DMS 273 treated with DMSO at 0.1 percent for 48 hours (cell line): ENCODE measurements around the gene BICC1.

Source experiments
- DNase-seq: peaks from one replicate; lab custom pipeline; 2025; lab: John Stamatoyannopoulos, UW

The BICC1 gene

DNA sequence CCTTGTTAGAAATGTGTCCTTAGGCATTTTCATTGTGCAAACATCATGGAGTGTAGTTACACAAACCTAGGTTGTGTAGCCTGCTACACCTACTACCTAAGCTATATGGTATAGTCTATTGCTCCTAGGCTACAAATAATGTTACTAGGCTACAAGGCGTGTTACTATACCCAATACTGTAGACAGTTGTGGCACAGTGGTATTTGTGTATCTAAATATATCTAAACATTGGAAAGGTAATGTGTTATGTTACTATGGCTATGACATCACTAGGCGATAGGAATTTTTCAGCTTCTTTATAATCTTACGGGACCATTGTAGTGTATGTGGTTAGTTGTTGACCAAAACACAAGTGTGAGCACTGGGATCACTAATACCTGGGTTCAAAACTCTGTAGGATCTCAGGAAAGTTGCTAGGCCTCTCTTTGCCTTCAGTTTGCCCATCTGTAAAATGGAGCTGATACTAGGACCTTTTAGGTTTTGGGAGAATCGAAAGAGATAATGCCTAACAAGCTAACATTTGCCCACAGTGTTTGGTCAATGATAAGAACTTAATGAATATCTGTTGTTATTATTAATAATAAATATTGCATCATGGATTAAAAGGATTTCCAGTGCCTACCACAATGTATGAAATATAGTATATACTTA, 2.7 kb downstream of the BICC1 start:
- no peak for DNase-seq

DNA sequence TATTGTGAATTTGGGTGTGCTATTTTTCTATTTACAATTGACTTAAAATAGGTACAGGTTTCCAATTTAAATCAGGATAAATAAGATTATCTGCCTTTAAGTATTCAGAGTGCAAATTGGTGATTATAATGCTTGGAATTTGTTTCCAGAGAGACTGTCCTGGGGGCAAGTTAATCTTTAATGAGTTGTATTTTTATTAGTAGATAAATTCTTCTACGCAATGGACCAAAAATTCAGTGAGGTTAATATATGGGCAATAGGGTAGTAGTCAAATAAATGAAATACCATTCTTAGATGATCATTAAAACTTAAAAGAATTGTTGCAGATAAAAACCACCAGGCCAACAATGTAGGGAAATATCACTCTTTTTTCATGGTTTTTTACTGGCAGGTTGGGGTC, 3.4 kb downstream of the BICC1 start:
- DNase-seq, result no peak

DNA sequence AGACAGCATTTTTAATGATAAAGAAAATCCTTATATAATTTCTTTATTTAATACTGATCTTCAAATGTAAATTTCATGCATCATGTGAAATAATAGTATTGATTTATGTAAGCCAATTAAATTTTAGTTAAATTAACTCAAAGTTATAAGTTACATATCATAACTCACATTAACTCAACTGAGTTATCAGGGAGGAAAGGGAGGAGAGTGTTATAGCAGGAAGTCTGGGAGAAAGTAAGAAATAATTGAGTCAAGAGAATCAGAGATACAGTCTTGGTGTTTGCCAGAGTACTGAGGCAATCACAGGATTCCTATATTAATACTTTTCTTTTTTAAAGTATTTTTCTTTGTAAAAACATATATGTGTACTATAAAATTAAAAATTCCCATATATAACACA, 4.0 kb downstream of the BICC1 start:
- no peak for DNase-seq

DNA sequence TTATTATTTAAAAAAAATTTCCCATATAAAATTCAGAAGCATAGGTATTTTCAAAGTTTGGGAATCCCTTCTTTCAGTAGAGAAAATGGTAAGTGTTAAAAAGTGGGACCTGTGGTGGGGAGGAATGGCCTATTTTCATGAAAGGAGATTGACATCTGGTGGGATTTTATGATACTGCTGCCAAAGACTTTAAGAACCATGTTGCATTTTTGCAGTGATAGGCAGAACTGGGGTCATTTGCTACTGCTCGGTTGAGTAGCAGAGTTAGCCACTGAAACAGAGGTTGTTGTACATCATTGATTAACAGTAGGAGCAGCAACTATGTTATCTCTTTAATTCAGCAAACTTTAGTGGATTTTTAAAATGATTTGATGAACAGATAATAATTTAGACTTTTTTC, 4.4 kb downstream of the BICC1 start:
- no peak for DNase-seq

DNA sequence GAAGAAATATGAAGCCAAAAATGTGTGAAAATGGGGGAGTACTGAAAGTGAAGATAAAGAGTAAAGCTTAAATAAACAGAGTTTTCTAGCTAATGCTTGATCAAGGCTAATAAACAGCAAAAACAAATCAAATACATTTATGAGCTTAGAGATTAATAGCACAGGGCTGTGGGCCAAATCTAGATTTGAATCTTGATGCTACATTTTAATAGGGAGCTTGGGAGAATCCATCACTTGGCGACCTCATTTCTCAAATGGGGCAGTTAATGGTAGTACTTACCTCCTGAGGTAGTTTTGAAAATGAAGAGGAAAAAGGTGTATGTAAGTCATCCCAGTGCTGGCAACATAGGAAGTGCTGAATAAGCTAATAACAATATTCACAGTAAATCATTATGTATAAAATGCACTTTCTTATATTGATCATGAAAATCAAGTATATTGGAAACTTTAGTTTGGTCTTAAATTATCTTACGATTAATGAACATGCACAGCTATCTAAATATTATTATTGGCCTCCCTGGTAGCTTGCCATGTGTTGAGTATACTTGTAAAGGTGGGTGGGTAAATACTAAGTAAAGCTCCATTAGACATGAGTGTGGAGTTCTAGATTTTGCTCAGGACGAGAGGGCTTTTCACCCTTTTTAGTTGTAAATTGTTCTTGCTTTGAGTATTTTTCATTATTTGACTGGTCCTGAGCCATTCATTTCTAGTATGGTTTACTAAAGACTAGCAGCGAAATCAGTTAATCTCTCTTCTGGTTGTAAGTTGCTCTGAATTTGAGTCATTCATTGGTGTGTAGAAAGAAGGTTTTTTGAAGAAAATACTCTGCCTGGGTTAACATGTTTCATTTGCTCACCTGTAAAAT, 5.1 kb downstream of the BICC1 start:
- DNase-seq, result no peak

DNA sequence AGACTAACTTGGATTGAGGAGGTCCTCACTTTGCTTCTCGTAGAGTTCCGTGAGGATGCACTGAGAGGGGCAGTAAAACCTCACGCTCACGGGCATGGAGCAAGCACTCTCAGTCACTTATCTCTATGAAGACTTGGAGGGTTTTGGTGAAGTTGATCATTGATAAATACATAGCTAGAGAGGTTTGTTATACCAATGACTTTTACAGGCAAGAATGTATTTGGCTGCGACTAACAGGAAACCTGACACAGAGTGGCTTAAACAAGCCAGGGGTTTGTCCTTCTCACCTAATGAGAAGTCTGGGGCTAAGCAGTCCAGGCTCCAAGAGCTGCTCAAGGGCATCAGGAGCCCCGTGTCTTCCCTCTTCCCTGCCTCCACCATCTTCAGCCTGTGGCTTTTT, 6.1 kb downstream of the BICC1 start:
- no peak for DNase-seq

DNA sequence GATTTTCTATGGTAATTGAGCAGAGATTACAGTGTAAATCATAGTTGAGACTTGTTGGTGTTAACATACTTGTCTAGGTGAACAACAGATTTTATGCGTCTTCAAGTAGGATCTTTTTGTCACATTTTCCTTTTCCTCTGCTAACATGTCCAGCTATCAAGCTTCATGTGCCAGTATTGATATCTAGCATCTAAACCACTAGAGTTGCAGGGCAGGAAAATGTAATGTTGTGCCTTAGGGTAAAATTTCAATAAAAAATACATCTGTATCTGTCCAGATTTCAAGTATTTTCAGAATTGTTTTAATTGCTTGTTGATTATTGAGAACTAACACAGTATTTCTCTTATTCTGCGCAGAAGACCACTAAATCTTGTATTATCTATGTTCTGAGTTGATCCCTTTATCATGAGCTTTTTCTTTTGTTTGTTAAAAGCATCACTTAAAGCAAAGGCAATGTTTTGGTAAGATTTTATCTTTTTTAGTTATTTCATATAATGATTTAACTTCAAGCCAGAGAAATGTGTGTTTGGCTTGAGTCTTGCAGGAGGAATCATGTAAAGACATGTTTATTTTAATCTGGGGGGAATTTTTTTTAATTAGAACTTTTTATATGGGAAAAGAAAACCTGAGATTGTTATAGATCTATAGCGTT, 16.5 kb downstream of the BICC1 start:
- no peak for DNase-seq

DNA sequence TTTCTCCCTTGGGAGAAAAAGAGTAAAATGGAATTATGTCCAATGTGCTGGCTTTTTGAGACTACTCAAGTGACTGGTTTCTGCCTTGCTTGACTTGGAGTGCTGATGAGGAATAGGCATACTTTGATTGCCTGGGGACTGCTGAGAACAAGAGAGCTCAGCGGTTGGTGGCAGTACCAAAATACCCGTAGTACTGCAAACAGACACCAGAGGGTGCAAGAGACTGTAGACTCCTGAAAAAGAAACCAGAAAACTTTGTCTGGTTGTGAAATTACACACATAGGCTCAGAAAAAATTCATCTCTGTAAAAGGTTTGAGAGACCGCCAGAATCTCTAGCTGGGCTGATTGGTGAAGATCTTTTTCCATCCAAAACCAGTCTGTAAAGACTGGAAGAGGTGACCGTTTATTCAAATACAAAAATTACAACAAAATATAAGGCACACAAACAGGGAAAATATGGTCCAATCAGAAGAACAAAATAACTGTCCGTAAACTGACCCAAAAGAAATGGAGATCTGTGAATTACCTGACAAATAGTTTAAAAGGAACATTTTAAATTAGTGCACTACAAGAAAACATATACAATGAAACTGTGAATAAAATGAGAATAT, 18.5 kb downstream of the BICC1 start:
- no peak for DNase-seq

DNA sequence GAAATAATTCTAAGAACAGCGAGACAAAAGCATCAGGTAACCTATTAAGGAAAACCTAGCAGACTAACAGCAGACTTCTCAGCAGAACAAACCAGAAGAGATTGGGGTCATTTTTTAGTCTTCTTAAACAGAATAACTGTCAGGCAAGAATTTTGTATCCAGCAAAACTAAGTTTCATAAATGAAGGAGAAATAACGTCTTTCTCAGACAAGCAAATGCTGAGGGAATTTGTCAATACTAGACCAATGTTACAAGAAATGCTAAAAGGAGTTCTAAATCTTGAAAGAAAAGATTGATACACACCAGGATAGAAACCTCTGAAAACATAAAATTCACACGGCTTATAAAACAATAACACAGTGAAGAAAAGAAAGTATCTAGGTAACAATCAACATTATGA, 22.6 kb downstream of the BICC1 start:
- no peak for DNase-seq

DNA sequence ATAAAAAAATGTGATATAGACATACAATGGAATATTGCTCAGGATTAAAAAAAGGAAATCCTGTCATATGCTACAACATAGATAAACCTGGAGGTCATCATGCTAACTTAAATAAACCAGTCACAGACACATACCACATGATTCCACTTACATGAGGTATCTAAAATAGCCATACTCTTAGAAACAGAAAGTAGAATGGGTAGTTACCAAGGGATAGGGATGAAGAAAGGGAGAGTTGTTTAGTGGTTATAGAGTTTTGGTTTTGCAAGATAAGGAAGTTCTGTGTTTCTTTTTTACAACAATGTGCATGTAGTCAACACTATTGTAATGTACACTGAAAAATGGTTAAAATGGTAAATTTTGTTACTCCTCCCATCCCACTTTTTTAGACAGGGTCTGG, 30.5 kb downstream of the BICC1 start:
- no peak for DNase-seq

DNA sequence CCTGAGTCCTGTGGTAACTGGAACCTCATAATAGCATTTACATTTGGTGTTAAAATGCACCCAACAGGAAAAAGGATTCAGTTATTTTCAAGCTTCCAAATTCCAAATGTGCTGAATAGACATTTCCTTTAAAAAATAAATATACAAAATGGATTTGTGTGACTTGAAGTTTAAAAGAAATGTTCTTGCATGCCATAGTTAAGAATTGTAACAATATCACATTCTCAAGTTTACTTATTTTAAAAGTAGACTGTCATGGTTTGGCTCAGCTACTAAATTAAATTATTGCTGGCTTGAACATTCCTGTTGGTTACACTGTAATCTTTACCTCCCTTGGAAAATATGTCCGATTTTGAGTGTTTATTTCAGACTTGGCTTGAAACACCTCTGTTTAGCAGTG, 31.5 kb downstream of the BICC1 start:
- DNase-seq, result no peak

DNA sequence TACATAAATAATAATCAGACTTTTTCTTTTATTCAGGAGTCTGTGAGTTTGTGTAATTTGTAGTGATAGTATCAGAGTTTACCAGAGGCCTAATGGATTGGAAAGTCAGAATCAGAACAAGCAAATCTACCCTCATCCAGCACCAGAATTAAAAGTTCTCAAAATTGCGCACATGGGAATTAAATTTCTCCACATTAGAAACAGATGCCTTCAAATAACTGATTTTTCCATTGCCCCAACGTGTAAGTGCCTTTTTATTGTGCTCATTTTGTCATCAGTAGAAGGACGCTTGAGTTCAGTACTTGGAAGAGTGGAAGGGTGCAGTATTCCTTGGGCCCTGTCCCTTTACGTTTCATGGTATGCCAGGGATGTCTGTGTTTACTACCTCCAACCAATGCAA, 32.8 kb downstream of the BICC1 start:
- DNase-seq, result no peak

DNA sequence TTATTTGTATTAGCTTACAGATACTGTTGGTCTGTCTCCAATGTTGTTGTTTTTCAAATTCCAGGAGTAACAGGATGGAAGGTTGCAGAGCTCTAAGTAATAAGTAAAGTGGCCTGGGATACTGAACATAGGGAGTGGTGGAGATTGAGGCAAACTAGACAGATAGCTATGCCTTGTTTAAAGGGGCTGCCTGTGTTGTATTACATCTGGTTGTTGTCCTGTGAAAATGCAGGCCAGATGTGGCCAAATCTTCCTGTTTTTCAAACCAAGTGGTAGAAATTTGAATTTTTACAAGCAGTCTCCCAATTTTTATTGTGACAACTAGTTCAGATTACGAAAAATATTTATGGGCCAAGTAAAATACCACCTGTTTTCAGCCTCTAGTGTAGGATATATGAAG, 33.5 kb downstream of the BICC1 start:
- DNase-seq, result no peak

DNA sequence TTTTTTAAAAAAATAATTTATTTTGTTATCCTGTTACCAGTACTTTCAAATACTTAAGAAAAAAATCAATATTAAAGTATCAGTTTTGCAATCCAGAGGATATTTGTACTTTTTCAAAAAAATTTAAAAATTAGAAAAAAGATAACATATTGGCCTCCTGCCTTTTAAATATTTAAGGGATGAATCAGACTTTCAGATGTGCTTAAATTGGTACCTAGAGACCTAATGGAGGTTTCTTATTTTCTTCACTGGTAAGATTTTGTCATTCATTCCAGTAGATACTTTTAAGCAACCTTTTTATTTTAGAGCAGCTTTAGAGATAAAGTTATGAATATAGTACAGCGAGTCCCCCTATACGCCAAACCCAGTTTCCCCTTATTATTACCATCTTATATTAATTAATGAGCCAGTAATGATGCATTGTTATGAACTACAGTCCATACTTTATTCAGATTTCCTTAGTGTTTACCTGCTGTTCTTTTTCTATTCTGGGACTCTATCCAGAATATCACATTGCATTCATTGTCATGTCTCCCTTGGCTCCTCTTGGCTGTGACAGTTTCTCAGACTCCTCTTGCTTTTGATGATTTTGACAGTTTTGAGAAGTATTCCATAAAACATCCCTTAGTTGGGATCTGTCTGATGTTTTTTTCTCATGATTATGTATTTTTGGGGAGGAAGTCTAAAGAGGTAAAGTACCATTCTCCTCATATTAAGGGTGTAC, 34.2 kb downstream of the BICC1 start:
- no peak for DNase-seq

DNA sequence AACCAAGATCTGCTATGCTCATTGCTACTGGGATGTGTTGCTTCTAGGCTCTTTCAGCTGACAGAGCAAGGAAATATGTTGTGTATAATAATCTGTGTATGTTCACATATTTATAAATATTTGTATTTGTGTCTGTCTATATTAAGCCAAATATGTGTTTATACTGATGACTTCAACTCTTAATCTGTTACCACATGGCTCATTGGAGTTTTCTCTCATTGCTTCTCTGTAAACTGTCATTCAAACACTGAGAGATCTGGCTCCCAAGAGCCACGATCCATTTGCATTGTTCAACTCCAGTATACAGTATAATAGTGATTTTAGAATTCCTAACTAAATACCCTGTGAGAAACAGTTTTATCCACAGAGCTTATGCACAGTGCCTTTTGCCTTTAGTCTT, 35.3 kb downstream of the BICC1 start:
- DNase-seq, result no peak

DNA sequence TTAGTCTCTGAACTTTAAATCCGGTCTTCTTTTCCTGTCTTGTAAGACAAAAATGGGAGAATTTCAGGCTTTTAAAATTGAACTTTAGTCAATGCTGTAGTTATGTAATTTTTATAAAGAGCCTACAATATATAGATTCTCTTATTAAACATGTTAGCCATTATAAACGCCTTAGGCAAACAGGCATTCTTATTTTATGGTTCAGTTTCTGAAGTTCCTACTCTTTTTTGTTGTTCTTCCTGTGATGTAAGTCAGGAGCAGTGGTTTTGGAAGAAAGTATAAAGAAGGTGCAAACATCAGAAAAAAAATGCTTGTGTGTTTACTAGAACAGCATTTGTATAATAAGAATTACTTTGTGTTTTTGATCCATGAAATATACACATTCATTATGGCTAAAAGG, 41.6 kb downstream of the BICC1 start:
- no peak for DNase-seq

DNA sequence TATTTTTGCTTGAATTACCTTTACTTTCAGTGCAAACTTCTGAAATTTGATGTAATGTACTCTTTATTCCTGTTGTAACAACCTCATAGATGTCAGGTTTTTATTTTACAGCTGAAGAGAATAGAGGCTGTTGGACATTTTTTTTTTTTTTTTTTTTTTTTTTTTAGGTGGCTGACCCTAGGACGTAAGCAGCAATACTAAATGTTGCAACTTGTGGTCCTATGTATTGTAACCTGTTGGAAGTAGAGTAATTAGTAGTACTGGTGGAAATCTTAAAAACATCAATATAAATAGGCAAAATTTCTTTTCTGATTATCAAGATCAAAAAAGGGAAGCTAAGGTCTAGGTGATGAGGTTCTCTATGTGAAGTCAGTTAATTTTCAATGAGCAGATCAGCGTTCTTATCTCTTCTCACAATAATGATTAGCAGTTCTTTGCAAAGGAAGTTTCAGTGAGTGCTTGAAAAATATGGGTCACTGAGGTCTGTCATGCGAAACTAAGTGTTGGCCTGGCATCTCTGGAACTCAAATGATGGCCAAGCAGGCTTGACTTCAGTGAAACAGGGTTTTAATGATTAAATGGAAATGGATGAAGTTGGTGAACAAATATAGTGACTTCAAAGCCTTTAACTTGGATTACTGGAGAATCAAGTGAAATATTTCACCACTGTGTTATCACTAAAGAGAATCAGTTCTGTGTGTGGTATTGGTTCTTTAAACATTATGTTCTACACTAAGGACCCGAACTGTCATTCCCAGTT, 42.7 kb downstream of the BICC1 start:
- DNase-seq, result no peak

DNA sequence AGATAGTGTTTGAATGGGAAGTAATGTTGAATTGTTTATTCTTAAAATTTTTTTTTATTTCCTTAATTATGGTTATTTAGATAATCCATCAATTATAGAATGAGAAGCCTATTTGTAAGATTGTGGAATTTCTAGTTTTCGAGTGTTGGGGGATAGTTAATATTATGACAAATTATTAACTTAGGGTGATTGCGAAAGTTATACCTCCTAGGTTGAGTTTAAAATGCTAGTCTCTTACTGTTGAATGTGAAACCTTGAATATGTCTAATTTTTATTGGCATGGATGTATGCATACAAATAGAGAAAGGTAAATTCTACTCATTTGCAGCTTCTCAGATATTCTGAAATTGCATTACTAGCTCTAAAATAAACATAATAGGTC, 43.2 kb downstream of the BICC1 start:
- no peak for DNase-seq

DNA sequence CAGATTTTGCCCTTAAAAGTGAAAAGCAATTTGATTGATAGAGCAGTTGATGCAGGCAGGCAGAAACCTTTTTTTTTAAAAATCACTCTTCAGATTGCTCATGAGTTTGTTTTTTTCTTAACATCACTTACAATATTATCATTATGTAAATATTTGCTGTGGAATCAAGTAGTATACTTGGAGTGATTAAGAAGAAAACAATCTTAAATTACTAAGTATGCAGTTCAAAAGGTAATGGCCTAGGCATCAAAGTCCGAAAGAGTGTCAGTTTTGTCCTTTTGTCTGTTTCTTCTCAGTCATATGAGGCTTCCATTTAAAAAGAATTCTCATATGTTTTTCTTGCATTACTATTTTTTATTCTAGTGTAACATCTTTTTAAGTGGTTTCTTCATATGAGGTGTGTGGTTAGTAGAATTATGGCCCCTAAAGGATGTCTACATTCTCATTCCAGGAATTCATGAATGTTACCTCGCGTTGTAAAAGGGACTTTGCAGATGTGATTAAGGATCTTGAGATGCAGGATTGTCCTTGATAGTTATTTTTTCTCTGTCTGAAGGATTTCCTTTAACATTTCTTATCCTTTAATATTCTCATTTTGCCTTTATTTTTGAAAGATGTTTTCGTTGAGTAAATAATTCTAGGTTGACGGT, 44.0 kb downstream of the BICC1 start:
- DNase-seq, result no peak

DNA sequence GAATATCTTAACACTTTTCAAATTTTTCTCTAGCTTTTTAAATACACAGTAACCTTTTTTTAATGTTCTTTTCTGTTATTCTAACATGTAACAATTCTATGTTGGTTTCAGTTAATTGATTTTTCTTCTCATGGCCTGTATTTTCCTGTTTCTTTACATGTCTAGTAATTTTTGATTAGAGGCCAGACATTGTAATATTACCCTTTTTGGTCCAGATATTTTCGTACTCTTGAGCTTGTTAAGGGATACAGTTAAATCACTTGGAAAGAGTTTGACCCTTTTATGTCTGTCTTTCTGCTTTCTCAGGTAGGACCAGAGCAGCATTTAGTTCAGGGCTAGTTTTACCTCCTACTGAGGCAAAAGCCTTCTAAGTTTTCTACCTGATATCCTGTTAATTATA, 45.0 kb downstream of the BICC1 start:
- no peak for DNase-seq

DNA sequence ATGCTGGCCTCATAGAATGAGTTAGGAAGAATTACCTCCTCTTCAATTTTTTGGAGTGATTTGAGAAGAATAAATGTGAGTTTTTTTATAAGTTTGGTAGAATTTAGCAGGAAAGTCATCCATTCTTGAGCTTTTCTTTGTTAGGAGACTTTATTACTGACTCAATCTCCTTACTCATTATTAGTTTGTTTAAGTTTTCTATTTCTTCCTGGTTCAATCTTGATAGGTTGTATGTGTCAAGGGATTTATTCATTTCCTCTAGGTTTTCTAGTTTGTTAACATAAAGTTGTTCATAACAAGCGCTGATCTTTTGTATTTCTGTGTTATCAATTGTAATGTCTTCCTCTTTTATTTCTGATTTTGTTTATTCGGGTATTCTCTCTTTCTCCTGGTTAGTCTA, 47.4 kb downstream of the BICC1 start:
- no peak for DNase-seq
